Measurements from ENCODE around the gene MMP25.
"Not testable (repeated sequence)": the region's sequence is repeated elsewhere in the genome, so short reads cannot be mapped to it uniquely, and the experiment has no call there.

The MMP25 gene

DNA sequence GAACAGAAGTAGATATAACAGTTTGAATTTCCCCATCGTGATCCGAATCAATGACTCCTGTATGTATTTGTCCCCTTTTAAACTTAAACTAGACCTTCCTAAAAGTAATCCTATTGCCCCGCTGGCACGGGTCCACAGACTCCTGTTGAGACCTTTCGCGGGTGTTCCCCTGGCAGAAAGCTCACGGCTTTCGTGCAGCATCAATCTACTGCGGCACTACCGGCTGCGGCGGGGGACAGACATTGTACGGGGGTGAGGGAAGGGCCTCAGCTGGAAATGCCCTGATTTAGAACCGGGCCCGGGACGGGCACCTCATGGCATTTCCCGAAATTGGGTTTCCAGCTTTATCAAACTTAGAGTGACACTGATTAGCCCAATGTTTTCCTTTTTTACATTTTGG lies 33.7 kb downstream of the MMP25 start:
- Histone ChIP-seq H3K27me3 (ENCODE audit: insufficient read depth, low read length) (peaks cover 31% of the 10 kb centered on the region), H3K4me1 (ENCODE audit: control insufficient read depth, insufficient read depth, low read length, unreplicated experiment) (no peaks in the 10 kb centered on the region), H3K27ac (ENCODE audit: low read depth, low read length) (no peak overlapping the region), H2AFZ (ENCODE audit: low read length, unreplicated experiment) (no peak overlapping the region), H3K79me2 (ENCODE audit: control insufficient read depth, insufficient read depth, low read length, unreplicated experiment) (no peaks in the 10 kb centered on the region), H3K4me3 (ENCODE audit: low read depth, low read length) (no peak overlapping the region), H3K36me3 (ENCODE audit: insufficient read depth, low read length) (no peaks in the 10 kb centered on the region)

DNA sequence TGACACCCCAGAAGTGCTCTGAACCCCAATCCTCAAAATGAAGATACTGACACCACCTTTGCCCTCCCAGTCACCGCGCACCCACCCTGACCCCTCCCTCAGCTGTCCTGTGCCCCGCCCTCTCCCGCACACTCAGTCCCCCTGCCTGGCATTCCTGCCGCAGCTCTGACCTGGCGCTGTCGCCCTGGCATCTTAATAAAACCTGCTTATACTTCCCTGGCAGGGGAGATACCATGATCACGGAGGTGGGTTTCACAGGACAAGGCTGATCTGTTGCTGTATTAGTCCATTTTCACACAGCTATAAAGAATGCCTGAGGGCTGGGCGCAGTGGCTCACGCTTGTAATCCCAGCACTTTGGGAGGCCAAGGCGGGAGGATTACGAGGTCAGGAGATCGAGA lies 35.6 kb downstream of the MMP25 start:
- H3K4me1 ChIP-seq (ENCODE audit: control insufficient read depth, insufficient read depth, low read length, unreplicated experiment); H3K4me3 ChIP-seq (ENCODE audit: low read depth, low read length); H3K79me2 ChIP-seq (ENCODE audit: control insufficient read depth, insufficient read depth, low read length, unreplicated experiment); H3K36me3 ChIP-seq (ENCODE audit: insufficient read depth, low read length); H2AFZ ChIP-seq (ENCODE audit: low read length, unreplicated experiment); H3K27ac ChIP-seq (ENCODE audit: low read depth, low read length): not testable (repeated sequence)
- H3K27me3 ChIP-seq (ENCODE audit: insufficient read depth, low read length): peaks cover 25% of the 10 kb centered on the region

DNA sequence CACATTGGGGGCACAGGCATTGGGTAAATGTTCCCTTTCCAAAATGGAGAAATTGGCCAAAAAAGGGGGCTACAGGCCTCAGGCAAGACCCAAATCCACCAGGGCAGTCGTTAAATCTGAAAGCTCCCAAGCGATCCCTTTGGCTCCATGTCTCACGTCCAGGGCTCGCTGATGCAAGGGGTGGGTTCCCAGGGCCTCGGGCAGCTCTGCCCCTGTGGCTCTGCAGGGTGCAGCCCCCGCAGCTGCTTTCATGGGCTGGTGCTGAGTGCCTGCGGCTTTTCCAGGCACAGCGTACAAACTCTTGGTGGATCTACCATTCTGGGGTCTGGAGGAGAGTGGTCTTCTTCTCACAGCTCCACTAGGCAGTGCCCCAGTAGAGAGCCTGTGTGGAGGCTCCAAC lies 37.0 kb downstream of the MMP25 start:
- not testable (repeated sequence) for H2AFZ ChIP-seq (ENCODE audit: low read length, unreplicated experiment); H3K79me2 ChIP-seq (ENCODE audit: control insufficient read depth, insufficient read depth, low read length, unreplicated experiment); H3K4me3 ChIP-seq (ENCODE audit: low read depth, low read length); H3K36me3 ChIP-seq (ENCODE audit: insufficient read depth, low read length); H3K4me1 ChIP-seq (ENCODE audit: control insufficient read depth, insufficient read depth, low read length, unreplicated experiment); H3K27ac ChIP-seq (ENCODE audit: low read depth, low read length)
- H3K27me3 ChIP-seq (ENCODE audit: insufficient read depth, low read length): peaks cover 20% of the 10 kb centered on the region

DNA sequence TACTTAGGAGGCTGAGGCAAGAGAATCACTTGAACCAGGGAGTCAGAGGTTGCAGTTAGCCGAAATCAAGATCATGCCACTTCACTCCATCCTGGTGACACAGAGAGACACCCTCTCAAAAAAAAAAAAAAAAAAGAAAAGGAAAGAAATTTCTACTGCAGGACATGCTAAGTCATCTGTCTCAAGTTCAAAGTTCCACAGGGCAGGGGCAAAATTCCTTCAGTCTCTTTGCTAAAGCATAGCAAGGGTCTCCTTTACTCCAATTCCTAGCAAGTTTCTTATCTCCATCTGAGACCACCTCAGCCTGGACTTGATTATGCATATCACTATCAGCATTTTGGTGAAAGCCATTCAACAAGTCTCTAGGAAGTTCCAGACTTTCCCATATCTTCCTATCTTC lies 38.1 kb downstream of the MMP25 start:
- Histone ChIP-seq H3K27ac (ENCODE audit: low read depth, low read length) (no peak overlapping the region), H3K27me3 (ENCODE audit: insufficient read depth, low read length) (peaks cover 10% of the 10 kb centered on the region), H3K4me1 (ENCODE audit: control insufficient read depth, insufficient read depth, low read length, unreplicated experiment) (no peaks in the 10 kb centered on the region), H3K4me3 (ENCODE audit: low read depth, low read length) (no peak overlapping the region), H3K36me3 (ENCODE audit: insufficient read depth, low read length) (no peaks in the 10 kb centered on the region), H2AFZ (ENCODE audit: low read length, unreplicated experiment) (no peak overlapping the region), H3K79me2 (ENCODE audit: control insufficient read depth, insufficient read depth, low read length, unreplicated experiment) (no peaks in the 10 kb centered on the region)

DNA sequence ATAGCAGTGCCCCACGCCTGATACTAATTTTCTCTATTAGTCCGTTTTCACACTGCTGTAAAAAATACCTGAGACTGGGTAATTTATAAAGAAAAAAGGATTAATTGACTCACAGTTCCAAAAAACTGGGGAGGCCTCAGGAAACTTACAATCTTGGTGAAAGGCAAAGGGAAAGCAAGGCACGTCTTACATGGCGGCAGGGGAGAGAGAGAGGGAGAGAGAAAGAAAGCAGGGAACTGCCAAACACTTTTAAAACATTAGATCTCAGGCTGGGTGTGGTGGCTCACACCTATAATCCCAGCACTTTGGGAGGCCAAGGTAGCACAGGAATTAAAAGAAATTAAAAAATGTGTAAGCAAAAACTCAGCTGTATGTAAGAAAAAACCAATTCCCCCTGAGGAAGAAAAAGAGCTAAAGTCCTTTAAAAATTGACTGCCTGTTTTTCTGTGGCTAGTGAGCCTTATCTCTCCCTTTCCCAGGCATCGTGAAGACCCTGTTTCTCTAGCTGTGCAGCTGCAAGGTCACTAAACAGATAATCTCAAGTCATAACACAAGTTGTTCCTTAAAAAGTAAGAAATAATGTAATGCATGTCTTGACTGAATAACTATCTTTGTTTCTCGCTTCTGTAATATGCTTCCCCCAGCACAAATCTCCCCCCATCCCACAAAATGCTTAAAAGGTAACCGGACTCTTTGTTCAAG lies 38.8 kb downstream of the MMP25 start:
- Histone ChIP-seq H3K4me3 (ENCODE audit: low read depth, low read length) (no peak overlapping the region), H3K4me1 (ENCODE audit: control insufficient read depth, insufficient read depth, low read length, unreplicated experiment) (no peaks in the 10 kb centered on the region), H3K79me2 (ENCODE audit: control insufficient read depth, insufficient read depth, low read length, unreplicated experiment) (no peaks in the 10 kb centered on the region)

DNA sequence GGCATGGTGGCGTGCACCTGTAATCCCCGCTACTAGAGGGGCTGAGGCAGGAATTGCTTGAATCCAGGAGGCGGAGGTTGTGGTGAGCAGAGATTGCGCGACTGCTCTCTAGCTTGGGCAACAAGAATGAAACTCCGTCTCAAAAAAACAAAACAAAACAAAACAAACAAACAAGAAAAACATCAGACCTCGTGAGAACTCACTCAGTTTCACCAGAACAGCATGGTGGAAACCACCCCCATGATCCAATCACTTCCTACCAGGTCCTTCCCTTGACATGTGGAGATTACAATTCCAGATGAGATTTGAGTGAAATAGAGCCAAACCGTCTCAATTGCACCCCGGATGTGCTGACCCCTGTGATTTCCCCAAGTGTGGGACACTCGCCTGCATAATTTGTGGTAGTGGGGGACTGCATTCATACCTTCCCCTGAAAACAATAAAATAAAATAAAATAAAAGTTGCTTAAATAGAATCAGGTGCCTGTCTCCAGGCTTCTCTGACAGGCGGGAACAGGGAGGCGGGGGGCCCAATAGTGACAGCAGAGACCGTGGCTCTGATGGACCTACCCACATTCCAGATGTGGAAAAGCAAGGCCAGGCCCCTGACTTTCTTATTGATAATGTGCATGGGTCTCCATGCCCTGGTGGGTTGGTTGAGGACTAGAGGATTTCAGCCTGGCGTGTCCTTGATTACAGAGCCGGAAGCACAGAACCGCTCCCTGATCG lies 39.7 kb downstream of the MMP25 start:
- no peaks in the 10 kb centered on the region for H3K4me1 ChIP-seq (ENCODE audit: control insufficient read depth, insufficient read depth, low read length, unreplicated experiment)
- no peaks in the 10 kb centered on the region for H3K36me3 ChIP-seq (ENCODE audit: insufficient read depth, low read length)
- no peaks in the 10 kb centered on the region for H3K27me3 ChIP-seq (ENCODE audit: insufficient read depth, low read length)
- H2AFZ ChIP-seq (ENCODE audit: low read length, unreplicated experiment): no peak overlapping the region
- H3K27ac ChIP-seq (ENCODE audit: low read depth, low read length): no peak overlapping the region
- no peak overlapping the region for H3K4me3 ChIP-seq (ENCODE audit: low read depth, low read length)
- no peaks in the 10 kb centered on the region for H3K79me2 ChIP-seq (ENCODE audit: control insufficient read depth, insufficient read depth, low read length, unreplicated experiment)

More for the DNA sequence above, 38.8 kb downstream of the MMP25 start:
- Histone ChIP-seq H3K27ac (ENCODE audit: low read depth, low read length) (no peak overlapping the region), H3K27me3 (ENCODE audit: insufficient read depth, low read length) (peaks cover 4% of the 10 kb centered on the region; the same call in 1 of the 2 replicates), H3K36me3 (ENCODE audit: insufficient read depth, low read length) (no peaks in the 10 kb centered on the region), H2AFZ (ENCODE audit: low read length, unreplicated experiment) (no peak overlapping the region)

DNA sequence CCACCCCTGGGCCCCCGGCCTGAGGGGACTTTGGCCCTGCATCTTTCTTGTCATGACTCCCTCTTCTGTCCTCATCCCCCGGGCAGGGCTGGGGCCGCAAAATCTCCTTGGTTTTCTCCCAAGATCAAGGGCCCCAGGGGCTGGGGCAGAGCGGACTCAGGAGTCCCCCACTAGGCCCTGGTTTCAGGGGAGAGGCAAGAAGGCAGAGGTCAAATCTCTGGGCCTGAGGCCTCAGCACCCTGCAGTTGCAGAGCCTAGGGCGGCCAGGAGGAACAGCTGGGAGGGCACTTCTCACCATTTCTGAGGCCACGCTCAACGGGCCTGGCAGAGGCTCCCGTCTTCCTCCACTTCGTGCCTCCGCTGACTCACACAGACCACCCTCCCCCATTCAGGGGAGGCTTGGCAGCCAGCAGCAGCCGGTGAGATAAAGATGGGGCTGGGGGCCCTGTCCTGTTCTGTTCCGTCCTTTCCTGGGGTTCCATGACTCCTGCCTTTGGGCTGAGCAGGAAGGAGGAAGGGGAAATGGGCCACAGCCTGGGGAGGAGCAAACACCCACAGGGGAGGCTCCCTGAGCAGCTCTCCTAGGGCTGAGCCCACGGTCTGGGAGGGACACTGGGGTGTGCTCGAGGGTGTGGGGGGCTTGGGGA lies 40.4 kb downstream of the MMP25 start:
- Histone ChIP-seq H3K27me3 (ENCODE audit: insufficient read depth, low read length) (no peaks in the 10 kb centered on the region), H3K4me3 (ENCODE audit: low read depth, low read length) (no peak overlapping the region), H3K27ac (ENCODE audit: low read depth, low read length) (no peak overlapping the region), H2AFZ (ENCODE audit: low read length, unreplicated experiment) (no peak overlapping the region), H3K4me1 (ENCODE audit: control insufficient read depth, insufficient read depth, low read length, unreplicated experiment) (no peaks in the 10 kb centered on the region), H3K79me2 (ENCODE audit: control insufficient read depth, insufficient read depth, low read length, unreplicated experiment) (no peaks in the 10 kb centered on the region), H3K36me3 (ENCODE audit: insufficient read depth, low read length) (no peaks in the 10 kb centered on the region)

DNA sequence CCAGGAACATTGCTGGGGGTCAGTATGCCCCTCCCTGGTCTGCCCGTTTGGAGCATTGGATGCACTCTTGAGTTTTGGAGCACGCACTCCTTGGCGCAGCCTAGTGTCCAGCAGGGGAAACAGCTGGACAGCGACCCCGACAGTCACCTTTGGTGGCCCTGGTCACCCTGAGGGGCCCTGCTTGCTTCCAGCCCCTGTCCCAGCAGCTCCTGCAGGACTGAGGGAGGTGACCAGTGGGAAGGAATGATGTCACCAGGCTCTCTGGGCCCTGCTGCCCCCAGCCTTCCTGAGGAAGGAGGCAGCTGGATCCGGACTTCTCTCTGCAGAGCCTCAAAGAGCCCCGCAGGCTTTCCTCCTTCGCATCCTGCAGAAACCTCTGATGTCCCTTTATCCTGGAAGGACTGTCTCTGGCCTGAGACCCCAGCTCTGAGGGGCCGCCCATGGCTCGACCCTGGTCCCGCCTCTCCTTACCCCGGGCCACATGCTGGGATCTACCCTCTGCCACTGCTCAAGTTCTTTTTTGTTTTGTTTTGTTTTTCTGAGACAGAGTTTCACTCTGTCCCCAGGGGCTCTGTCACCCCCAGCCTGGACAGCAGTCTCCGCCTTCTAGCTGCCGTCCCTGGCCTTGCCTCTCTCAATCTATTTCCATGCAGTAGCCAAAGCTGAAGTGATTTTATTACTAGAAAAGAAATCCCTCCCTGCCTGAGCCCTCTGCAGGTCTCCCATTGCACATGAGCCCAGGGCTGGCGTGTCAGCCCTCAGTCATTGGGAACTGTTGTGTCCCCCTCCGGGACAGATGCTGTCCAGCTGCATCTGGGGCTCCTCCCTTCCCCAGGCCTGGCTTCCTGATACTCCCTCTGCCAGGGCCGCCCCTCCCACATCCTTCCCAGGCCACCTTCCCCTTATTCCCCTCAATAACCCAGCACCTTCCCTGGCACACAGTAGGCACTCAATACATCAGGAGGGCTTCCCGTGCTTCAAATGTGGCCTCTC lies 41.2 kb downstream of the MMP25 start:
- Histone ChIP-seq H3K27ac (ENCODE audit: low read depth, low read length) (no peak overlapping the region), H3K27me3 (ENCODE audit: insufficient read depth, low read length) (peaks cover 8% of the 10 kb centered on the region), H3K4me3 (ENCODE audit: low read depth, low read length) (no peak overlapping the region), H3K79me2 (ENCODE audit: control insufficient read depth, insufficient read depth, low read length, unreplicated experiment) (no peaks in the 10 kb centered on the region), H2AFZ (ENCODE audit: low read length, unreplicated experiment) (no peak overlapping the region), H3K36me3 (ENCODE audit: insufficient read depth, low read length) (no peaks in the 10 kb centered on the region), H3K4me1 (ENCODE audit: control insufficient read depth, insufficient read depth, low read length, unreplicated experiment) (no peaks in the 10 kb centered on the region)

DNA sequence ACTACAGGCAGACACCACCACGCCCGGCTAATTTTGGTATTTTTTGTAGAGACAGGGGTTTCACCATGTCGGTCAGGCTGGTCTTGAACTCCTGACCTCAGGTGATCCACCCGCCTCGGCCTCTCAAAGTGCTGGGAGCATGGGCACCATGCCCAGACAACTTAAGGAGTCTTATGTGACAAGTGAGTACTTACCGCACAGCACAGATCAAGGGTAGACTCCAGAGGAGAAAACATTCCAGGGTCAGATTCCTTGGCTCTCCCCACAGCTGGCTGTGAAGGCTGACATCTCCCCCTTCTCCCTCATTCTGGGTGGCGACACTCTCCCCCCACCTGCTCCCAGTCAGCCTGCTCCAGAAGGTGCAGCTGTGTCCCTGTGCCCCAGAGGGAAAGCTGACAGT lies 42.1 kb downstream of the MMP25 start:
- H3K27me3 ChIP-seq (ENCODE audit: insufficient read depth, low read length): peaks cover 10% of the 10 kb centered on the region
- H3K79me2 ChIP-seq (ENCODE audit: control insufficient read depth, insufficient read depth, low read length, unreplicated experiment): no peaks in the 10 kb centered on the region
- H3K27ac ChIP-seq (ENCODE audit: low read depth, low read length): no peak overlapping the region
- no peak overlapping the region for H2AFZ ChIP-seq (ENCODE audit: low read length, unreplicated experiment)
- H3K36me3 ChIP-seq (ENCODE audit: insufficient read depth, low read length): no peaks in the 10 kb centered on the region
- no peak overlapping the region for H3K4me3 ChIP-seq (ENCODE audit: low read depth, low read length)
- H3K4me1 ChIP-seq (ENCODE audit: control insufficient read depth, insufficient read depth, low read length, unreplicated experiment): no peaks in the 10 kb centered on the region

Measured in ACC112 (cell line).